Lower leg skin (tissue), 3 donors: ENCODE data around the gene PLA2G2D.

Experiments used
- POLR2A ChIP-seq, 2 donors: fragments of 450-650 bp; IDR thresholded peaks; one replicate each; pipeline ENCODE4 v1.6.1; 2016 to 2017; ENCODE audit warnings: antibody characterized with exemption in 2 of 2, mild to moderate bottlenecking in 1 of 2, moderate library complexity in 1 of 2
- TF ChIP-seq, protein P1 (sequence below), 3 donors: fragments of 450-650 bp; IDR thresholded peaks; one replicate each; pipeline ENCODE4 v1.5.1; 2016; ENCODE audit warnings: antibody characterized with exemption in 3 of 3, mild to moderate bottlenecking in 3 of 3, moderate library complexity in 2 of 3

GRCh38 chr1:20143734-20144565 lies 24.6 kb upstream of the PLA2G2D start:
- TF ChIP-seq, protein P1, sequence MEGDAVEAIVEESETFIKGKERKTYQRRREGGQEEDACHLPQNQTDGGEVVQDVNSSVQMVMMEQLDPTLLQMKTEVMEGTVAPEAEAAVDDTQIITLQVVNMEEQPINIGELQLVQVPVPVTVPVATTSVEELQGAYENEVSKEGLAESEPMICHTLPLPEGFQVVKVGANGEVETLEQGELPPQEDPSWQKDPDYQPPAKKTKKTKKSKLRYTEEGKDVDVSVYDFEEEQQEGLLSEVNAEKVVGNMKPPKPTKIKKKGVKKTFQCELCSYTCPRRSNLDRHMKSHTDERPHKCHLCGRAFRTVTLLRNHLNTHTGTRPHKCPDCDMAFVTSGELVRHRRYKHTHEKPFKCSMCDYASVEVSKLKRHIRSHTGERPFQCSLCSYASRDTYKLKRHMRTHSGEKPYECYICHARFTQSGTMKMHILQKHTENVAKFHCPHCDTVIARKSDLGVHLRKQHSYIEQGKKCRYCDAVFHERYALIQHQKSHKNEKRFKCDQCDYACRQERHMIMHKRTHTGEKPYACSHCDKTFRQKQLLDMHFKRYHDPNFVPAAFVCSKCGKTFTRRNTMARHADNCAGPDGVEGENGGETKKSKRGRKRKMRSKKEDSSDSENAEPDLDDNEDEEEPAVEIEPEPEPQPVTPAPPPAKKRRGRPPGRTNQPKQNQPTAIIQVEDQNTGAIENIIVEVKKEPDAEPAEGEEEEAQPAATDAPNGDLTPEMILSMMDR (IDR thresholded peaks at IDR 0.05): no peak
- TF ChIP-seq POLR2A (IDR thresholded peaks at IDR 0.05): no peak
